Activated CD8-positive, alpha-beta memory T cell treated with anti-CD3 and anti-CD28 coated beads, Interleukin-2, amount 10 ng/mL, durations not matched to agents 7 days and 5 days (primary cell): ENCODE data around the gene GAGE13. TPM values are rescaled to one million over a fixed set of nuclear protein-coding genes. Genes with fewer than 3 reads are reported as not detected.
"Not testable (repeated sequence)": the region's sequence is repeated elsewhere in the genome, so short reads cannot be mapped to it uniquely, and the experiment has no call there.

ENCODE experiments used
- ATAC-seq: fragments of 150-1000 bp; cut with Tn5 transposase; one replicate; pipeline ENCODE4 v1.10.0; 2021; ENCODE audit warnings: moderate library complexity
- CTCF ChIA-PET: fragments of 350-600 bp; sonication (Branson Sonifier 250); formaldehyde crosslinking; loops from one replicate; lab custom pipeline; 2021; ENCODE audit warnings: antibody characterized with exemption; lab: Charles Lee
- DNase-seq: peaks from one replicate; pipeline ENCODE4 v3.0.0-alpha.2; 2020
- H3K27ac Mint-ChIP-seq: one replicate; pipeline ENCODE4 v1.8.0; 2021; ENCODE audit warnings: mild to moderate bottlenecking, mixed read lengths
- H3K27me3 Mint-ChIP-seq: one replicate; pipeline ENCODE4 v1.8.0; 2021; ENCODE audit warnings: mixed read lengths
- H3K36me3 Mint-ChIP-seq: one replicate; pipeline ENCODE4 v1.8.0; 2021; ENCODE audit warnings: mild to moderate bottlenecking, mixed read lengths
- H3K4me1 Mint-ChIP-seq: one replicate; pipeline ENCODE4 v1.8.0; 2021; ENCODE audit warnings: mixed read lengths
- H3K4me3 Mint-ChIP-seq: one replicate; pipeline ENCODE4 v1.8.0; 2021; ENCODE audit warnings: mild to moderate bottlenecking, moderate library complexity, mixed read lengths
- H3K9me3 Mint-ChIP-seq: one replicate; pipeline ENCODE4 v1.8.0; 2022; ENCODE audit warnings: low read depth, mixed read lengths
- total RNA-seq, 2 experiments: library from RNA; stranded (reverse); gene quantifications; one replicate each; pipeline ENCODE4 v1.2.3, GENCODE V29; 2021

The GAGE13 gene
- not detected for total RNA-seq

DNA sequence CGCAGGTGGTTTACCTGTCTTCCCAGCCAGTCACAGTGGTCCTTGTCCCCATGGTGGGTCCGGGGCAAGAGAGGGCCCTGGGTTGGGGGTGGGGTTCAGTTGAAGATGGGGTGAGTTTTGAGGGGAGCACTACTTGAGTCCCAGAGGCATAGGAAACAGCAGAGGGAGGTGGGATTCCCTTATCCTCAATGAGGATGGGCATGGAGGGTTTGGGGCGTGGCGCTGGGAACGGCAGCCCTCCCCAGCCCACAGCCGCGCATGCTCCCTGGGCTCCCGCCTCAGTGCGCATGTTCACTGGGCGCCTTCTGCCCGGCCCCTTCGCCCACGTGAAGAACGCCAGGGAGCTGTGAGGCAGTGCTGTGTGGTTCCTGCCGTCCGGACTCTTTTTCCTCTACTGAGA is at the start of gene GAGE13:
Gene GAGE13 (plus strand): TSS at position 301 of the 400 bp plus-strand sequence. CDS start 1,156 bp downstream, outside the sequence.
- H3K4me3 Mint-ChIP-seq, DNase-seq, H3K4me1 Mint-ChIP-seq, ATAC-seq, H3K27ac Mint-ChIP-seq, CTCF ChIA-PET, H3K9me3 Mint-ChIP-seq, H3K27me3 Mint-ChIP-seq, H3K36me3 Mint-ChIP-seq: not testable (repeated sequence)

DNA sequence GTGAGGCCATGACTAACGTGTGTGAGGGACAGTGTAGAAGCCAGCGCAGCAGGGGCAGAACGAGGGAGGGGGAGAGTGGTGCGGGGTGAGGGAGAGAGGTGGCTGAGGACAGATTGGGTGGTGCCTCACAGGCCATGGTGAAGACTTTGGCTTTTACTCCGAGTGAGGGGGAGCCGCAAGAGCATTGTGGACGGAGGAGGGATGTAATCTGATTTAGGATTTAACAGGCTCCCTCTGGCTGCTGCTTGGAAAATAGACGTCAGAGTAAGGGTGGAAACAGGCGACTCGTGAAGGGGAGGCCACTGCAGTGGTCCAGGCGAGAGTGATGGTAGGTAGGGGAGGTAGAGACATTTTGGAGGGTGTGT is 48.8 kb upstream of the GAGE13 start:
- H3K27me3 Mint-ChIP-seq, result no peaks in the 10 kb centered on the region
- no peak overlapping the region for H3K4me3 Mint-ChIP-seq
- no peak overlapping the region for H3K27ac Mint-ChIP-seq
- no peaks in the 10 kb centered on the region for H3K9me3 Mint-ChIP-seq
- H3K4me1 Mint-ChIP-seq, result peaks cover 44% of the 10 kb centered on the region
- peaks cover 17% of the 10 kb centered on the region for H3K36me3 Mint-ChIP-seq
- no peak for ATAC-seq
- CTCF ChIA-PET, result no interaction called here
- DNase-seq, result no peak

GRCh38 chrX:49284212-49284611 is 47.2 kb upstream of the GAGE13 start:
- Mint-ChIP-seq H3K27ac (no peak overlapping the region), H3K9me3 (no peaks in the 10 kb centered on the region), H3K4me3 (no peak overlapping the region), H3K27me3 (no peaks in the 10 kb centered on the region), H3K4me1 (peaks cover 44% of the 10 kb centered on the region), H3K36me3 (peaks cover 17% of the 10 kb centered on the region)
- DNase-seq (no peak), ATAC-seq (no peak)
- CTCF ChIA-PET, result no interaction called here

- Mint-ChIP-seq H3K9me3 (no peaks in the 10 kb centered on the region), H3K27me3 (no peaks in the 10 kb centered on the region), H3K36me3 (peaks cover 12% of the 10 kb centered on the region), H3K4me1 (peaks cover 35% of the 10 kb centered on the region), H3K27ac (no peak overlapping the region), H3K4me3 (no peak overlapping the region)
- CTCF ChIA-PET, result no interaction called here
- ATAC-seq, result no peak
- no peak for DNase-seq
These were observed 45.2 kb upstream of the GAGE13 start for GRCh38 chrX:49286136-49286535.

DNA sequence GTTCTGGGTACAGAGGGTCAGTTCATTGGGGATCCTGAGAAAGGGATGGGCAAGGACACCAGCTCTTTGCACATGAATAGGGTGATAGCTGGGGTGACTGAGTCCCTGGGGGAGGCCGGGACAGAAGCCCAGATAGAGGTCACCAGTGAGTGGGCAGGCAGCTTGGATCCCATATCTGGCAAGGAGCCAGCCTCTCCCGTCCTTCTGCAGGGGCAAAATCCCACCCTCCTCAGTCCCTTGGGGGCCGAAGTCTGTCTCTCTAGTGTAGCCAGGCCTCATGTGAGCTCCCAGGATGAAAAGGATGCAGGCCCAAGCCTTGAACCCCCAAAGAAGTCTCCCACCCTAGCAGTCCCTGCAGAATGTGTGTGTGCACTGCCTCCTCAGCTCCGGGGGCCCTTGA is 44.8 kb upstream of the GAGE13 start:
- Mint-ChIP-seq H3K27me3 (no peaks in the 10 kb centered on the region), H3K9me3 (no peaks in the 10 kb centered on the region), H3K4me1 (peaks cover 35% of the 10 kb centered on the region), H3K36me3 (peaks cover 12% of the 10 kb centered on the region), H3K27ac (no peak overlapping the region), H3K4me3 (no peak overlapping the region)
- CTCF ChIA-PET, result interaction anchor here (1.6 kb wide), 1 partner anchor 13 kb away, joined by 6 read pairs; no protein-coding TSS in a partner anchor
- DNase-seq (no peak), ATAC-seq (no peak)

GRCh38 chrX:49287665-49288064 is 43.7 kb upstream of the GAGE13 start:
- Mint-ChIP-seq H3K4me1 (peaks cover 38% of the 10 kb centered on the region), H3K27ac (peak overlapping the region; percentile 59), H3K27me3 (no peaks in the 10 kb centered on the region), H3K9me3 (no peaks in the 10 kb centered on the region), H3K36me3 (peaks cover 7% of the 10 kb centered on the region), H3K4me3 (no peak overlapping the region)
- ATAC-seq (peak; percentile 54), DNase-seq (peak; percentile 67)
- CTCF ChIA-PET, result interaction anchor here (1.2 to 1.6 kb wide), 2 partner anchors 14 to 95 kb away, joined by 3 to 6 read pairs; no protein-coding TSS in a partner anchor

DNA sequence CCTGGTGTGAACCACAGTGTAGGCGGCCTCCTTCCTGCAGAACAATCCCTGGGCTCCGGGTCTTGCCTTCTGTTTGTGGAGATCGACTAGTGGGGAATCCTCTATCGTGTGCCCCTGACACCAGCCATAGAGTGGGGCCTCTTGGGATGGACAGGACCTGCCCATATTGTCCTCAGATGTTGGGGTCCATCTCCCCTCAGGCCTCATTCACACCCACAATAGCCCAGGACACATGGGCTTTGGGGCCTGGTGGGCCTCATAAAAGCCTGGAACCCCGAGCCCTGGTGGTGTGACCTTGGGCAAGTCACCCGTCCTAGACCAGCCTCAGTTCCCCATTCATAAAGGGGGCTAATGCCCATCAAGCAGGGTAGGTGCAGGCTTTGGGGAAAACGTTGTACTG is 41.2 kb upstream of the GAGE13 start:
- CTCF ChIA-PET, result no interaction called here
- Mint-ChIP-seq H3K27me3 (no peaks in the 10 kb centered on the region), H3K36me3 (peaks cover 6% of the 10 kb centered on the region), H3K4me1 (peaks cover 34% of the 10 kb centered on the region), H3K4me3 (no peak overlapping the region), H3K27ac (no peak overlapping the region), H3K9me3 (no peaks in the 10 kb centered on the region)
- no peak for ATAC-seq
- DNase-seq, result no peak

DNA sequence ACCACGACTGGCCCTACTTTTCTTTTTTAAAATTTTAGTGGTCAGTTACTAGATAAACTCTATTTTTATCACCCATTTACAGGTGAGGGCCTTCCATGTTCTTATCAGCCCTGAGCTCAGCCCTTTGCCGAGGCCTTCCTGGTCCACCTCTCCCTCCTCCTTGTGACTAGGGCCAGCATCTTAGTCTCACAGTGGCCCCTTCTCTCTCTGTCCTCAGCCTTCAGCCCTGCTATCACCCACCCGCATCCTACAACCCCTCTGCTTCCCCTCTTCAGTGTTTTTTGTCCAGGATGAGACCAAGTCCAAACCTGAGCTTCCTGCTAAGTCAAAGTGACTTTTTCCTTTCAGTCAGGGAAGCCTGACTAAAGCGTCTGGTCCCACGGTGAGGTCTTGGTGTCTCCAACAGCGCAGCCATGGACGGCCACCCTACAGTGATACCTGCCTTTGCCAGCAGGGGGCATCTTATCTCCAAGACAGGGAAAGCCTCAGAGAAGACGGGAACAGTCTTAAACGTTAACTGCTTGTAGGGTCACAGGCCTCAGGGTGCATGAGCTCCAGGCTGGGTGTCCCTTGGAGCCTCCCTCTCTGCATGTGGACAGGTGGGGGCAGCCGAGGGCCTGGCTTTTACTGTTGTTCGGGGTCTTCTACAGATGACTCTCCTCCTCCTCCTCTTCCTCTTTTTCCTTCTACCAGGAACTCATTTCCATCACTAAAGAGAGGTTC is 39.6 kb upstream of the GAGE13 start:
- CTCF ChIA-PET, result interaction anchor here (0.9 to 1.4 kb wide), 6 partner anchors 8 to 463 kb away, joined by 3 to 6 read pairs (median 3); no protein-coding TSS in a partner anchor
- H3K9me3 Mint-ChIP-seq, result no peaks in the 10 kb centered on the region
- peak overlapping the region; percentile 57 for H3K27ac Mint-ChIP-seq
- H3K4me1 Mint-ChIP-seq, result peaks cover 35% of the 10 kb centered on the region
- H3K36me3 Mint-ChIP-seq, result peaks cover 3% of the 10 kb centered on the region
- DNase-seq (peak; percentile 80), ATAC-seq (peak; percentile 85)
- no peak overlapping the region for H3K4me3 Mint-ChIP-seq
- H3K27me3 Mint-ChIP-seq, result no peaks in the 10 kb centered on the region

DNA sequence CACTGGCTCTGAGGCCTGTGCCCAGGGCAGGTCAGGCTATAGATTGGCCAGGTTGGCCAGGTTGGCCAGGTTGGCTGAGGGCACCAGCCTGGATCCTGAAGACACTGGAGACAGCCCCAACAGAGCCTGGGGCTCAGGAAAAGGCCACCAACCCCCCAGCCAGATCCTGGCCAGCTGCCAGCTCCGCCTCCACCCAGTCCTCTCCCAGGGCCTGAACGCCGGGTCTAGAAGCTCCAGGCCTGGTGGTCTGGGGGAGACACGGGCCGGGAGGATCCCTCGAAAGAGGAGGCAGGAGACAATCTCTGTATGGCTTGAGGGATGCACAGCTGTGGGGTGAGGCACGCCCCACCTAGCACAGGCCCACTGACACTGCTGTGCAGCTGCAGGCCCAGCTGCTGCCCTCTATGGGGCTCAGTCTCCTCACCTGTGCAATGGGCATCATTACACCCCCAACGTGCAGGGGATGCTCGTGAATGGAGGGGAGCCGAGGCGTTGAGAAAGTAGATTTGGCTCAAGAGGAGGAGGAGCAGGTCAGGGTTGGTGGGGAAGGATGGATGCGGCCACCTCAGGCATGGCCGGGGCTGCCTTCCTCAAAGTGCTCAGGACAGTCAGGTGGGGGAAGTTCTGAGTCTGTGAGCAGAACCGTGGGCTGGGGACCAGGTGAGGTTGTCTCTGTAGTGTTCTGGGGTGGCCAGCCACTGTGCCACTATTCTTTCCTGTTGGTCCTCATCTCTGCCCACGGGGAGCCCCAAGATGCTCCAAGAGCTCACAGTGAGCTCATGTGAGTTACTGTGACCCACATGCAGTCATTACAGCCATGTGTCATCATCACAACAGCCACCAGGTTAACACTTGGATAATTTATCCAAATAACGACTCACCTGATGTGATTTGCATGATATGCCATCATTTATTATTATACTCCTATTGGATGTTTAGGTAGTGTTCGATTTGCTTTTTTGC is 38.7 kb upstream of the GAGE13 start:
- ATAC-seq (no peak), DNase-seq (no peak)
- Mint-ChIP-seq H3K27ac (peak overlapping the region; percentile 45), H3K36me3 (no peaks in the 10 kb centered on the region), H3K9me3 (no peaks in the 10 kb centered on the region), H3K27me3 (no peaks in the 10 kb centered on the region), H3K4me1 (peaks cover 27% of the 10 kb centered on the region), H3K4me3 (no peak overlapping the region)
- CTCF ChIA-PET, result interaction anchor here (0.9 to 1.4 kb wide), 6 partner anchors 7 to 126 kb away, joined by 3 to 6 read pairs (median 3); no protein-coding TSS in a partner anchor

GRCh38 chrX:49299293-49299692 is 32.1 kb upstream of the GAGE13 start:
- H3K4me3 Mint-ChIP-seq, DNase-seq, H3K9me3 Mint-ChIP-seq, ATAC-seq, H3K4me1 Mint-ChIP-seq, H3K27me3 Mint-ChIP-seq, H3K27ac Mint-ChIP-seq, H3K36me3 Mint-ChIP-seq: not testable (repeated sequence)
- CTCF ChIA-PET, result interaction anchor here (0.9 kb wide), 1 partner anchor 7 kb away, joined by 3 read pairs; no protein-coding TSS in a partner anchor

DNA sequence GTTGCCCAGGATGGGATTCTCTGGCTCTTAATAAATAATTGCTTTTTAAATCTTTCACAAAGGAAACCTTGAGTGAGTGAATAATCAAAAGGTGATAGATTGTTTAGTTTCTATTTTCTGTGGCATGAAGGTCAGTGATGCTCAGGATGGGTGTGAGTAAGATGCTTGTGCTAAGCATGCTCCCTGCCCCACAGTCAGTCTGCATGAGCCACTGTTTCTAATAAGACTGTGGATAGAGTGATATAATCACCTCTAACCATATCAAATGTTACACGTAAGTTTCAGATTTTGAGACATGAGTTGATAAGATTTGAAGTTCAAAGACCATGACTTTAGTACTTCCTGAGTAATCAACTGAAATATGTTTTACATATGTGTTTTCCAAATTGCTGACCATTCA is 30.7 kb upstream of the GAGE13 start:
- CTCF ChIA-PET, result no interaction called here
- no peaks in the 10 kb centered on the region for H3K9me3 Mint-ChIP-seq
- ATAC-seq (no peak), DNase-seq (no peak)
- no peaks in the 10 kb centered on the region for H3K36me3 Mint-ChIP-seq
- H3K27ac Mint-ChIP-seq, result no peak overlapping the region
- H3K4me1 Mint-ChIP-seq, result peaks cover 1% of the 10 kb centered on the region
- no peak overlapping the region for H3K4me3 Mint-ChIP-seq
- H3K27me3 Mint-ChIP-seq, result no peaks in the 10 kb centered on the region

DNA sequence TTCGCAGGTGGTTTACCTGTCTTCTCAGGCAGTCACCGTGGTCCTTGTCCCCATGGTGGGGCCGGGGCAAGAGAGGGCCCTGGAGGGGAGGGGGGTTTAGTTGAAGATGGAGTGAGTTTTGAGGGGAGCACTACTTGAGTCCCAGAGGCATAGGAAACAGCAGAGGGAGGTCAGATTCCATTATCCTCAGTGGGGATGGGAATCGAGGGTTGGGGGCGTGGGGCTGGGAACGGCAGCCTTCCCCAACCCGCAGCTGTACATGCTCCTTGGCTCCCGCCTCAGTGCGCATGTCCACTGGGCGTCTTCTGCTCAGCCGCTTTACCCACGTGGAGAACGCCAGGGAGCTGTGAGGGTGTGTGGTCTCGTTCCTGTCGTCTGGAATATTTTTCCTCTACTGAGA is 28.0 kb upstream of the GAGE13 start, which contains the start of gene GAGE10:
Gene GAGE10 (plus strand): TSS at position 301 of the 400 bp plus-strand sequence. CDS start 1,214 bp downstream, outside the sequence.
- ATAC-seq (no peak), DNase-seq (no peak)
- H3K27ac Mint-ChIP-seq, result no peak within 1 kb of the TSS
- H3K36me3 Mint-ChIP-seq, result no peaks in the 10 kb centered on the region
- no peaks in the 10 kb centered on the region for H3K4me1 Mint-ChIP-seq
- H3K9me3 Mint-ChIP-seq, result no peaks in the 10 kb centered on the region
- peaks cover 14% of the 10 kb centered on the region for H3K27me3 Mint-ChIP-seq
- CTCF ChIA-PET, result no interaction called here
- no peak within 1 kb of the TSS for H3K4me3 Mint-ChIP-seq

DNA sequence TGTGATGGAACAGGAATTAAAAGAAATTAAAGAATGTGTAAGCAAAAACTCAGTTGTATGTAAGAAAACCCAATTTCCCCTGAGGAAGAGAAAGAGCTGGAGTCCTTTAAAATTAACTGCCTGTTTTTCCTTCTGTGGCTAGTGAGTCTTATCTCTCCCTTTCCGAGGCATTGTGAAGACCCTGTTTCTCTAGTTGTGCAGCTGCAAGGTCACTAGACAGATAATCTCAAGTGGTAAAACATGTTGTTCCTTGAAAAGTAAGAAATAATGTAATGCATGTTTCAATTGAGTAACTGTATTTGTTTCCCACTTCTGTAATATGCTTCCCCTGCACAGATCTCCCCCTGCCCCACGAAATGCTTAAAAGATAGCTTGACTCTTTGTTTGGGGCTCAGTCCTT is 23.6 kb upstream of the GAGE13 start:
- H3K36me3 Mint-ChIP-seq, ATAC-seq, DNase-seq, H3K9me3 Mint-ChIP-seq, H3K4me3 Mint-ChIP-seq, H3K27ac Mint-ChIP-seq, CTCF ChIA-PET: not testable (repeated sequence)
- Mint-ChIP-seq H3K27me3 (peaks cover 35% of the 10 kb centered on the region), H3K4me1 (peaks cover 13% of the 10 kb centered on the region)
